Measurements from ENCODE around the gene TMEM254. TPM values are rescaled to one million over a fixed set of nuclear protein-coding genes. Genes with fewer than 3 reads are reported as not detected.

Gene TMEM254
- total RNA-seq, 1 donor from 2014 or later: 7.1 TPM

DNA sequence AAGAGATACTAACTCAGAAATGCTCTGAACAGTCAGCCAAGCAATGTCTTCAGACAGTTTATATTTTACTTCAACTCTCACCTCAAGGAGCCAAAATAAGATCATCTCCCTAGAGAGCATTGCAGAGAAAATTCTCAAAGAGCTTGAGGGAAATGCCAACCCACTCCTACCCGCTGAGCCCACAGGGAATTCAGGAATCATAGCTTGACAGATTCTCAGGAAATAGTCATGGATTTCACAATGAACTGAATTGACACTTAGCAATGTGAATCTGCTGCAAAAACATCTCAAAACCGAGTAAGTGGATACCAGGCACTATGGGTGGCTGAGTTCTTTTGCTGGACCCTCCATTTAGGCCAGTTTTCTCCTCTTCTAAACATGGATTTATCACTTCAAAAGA lies 44.3 kb downstream of the TMEM254 start:
- intact Hi-C loops (cut with DNase I): no loop called here
- no peak for DNase-seq (ENCODE audit: low spot score)

DNA sequence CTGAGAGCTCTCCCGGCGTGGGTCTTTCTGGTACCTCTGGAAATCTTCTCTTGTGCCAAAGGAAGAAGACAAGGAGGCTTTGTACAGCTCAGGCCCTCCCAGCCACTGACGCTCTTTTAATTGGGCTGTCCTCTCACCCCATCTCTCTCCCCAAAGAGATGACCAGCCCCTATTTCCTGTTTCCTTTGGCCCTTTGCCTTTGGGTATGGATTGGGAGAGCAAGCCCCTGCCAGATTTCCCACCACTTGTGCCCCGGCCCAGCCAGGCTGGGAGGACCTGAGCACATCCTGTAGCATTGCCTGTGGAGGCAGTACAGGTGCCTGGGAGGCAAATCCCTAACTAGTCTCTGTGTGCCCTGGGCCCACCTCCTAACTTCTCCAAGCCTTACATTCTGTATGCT lies 48.4 kb downstream of the TMEM254 start:
- peak; percentile 36 for DNase-seq (ENCODE audit: low spot score)
- intact Hi-C loops (cut with DNase I): no loop called here

DNA sequence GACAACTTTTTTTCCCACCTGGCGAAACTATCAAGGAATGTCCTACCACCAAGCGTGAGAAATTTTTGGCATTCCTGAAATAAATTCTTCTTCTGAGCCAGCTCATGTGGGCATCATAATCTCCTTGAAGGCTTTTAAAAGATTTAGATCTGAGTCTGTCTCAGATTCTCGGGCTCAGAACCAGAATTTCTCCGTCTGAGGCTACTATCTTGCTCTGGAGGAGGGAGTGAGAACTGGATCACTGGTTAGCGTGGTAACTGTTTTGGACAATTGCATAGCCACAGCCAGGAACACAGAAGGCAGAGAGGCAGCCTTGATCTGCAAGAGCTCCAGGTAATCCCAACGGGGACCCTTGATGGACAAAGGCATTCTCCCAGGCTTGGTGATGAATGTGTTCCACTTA lies 53.0 kb downstream of the TMEM254 start:
- DNase-seq (ENCODE audit: low spot score): peak; percentile 22
- intact Hi-C loops (cut with DNase I): loop anchor here (5.0 kb wide), 1 partner anchor 54 kb away; the partner anchor contains the start of gene TMEM254

DNA sequence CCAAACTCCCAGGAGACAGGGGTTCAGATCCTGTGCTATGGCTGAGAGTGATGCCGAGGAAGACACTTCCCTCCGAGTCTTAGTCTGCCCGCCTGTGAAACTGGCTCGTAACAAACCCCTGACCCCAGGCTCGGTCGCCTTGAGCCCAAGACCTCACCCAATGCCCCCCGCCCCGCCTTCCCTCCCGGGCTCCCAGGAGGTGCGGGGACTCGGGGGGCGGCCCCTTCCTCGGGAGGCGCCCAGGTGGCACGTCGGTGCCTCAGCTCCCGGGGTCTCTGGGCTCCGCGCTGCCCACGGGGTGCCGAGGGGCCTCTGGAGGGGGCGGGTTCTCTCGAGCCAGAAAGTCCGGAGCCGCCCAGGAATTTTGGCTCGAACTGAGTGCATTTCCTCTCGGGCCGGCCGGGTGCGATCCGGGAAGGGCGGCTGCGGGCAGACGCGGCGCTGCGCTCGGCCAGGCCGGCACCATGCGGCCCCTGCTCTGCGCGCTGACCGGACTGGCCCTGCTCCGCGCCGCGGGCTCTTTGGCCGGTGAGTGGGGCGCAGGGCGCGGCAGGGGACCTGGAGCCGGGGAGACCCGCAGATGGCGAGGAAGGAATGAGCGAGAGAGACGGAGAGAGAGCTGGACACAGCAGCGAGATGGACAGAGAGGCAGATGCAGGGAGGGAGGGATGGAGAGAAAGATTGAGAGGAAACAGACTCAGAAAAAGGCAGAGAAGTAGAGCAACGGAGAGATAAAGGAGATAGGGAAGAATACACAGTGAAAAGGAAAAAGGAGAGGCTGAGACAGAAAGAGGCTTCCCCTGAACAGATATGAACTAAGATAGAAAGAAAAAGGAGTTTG lies 54.1 kb downstream of the TMEM254 start, which contains the start of gene PLAC9:
Gene PLAC9, plus strand, starts transcription at position 432 of the 841 bp plus-strand sequence. Its CDS starts 33 bp downstream, at position 465.
- intact Hi-C loops (cut with DNase I): loop anchor here (5.0 kb wide), 1 partner anchor 55 kb away; the partner anchor contains the start of gene TMEM254
- peak; percentile 74 for DNase-seq (ENCODE audit: low spot score)

DNA sequence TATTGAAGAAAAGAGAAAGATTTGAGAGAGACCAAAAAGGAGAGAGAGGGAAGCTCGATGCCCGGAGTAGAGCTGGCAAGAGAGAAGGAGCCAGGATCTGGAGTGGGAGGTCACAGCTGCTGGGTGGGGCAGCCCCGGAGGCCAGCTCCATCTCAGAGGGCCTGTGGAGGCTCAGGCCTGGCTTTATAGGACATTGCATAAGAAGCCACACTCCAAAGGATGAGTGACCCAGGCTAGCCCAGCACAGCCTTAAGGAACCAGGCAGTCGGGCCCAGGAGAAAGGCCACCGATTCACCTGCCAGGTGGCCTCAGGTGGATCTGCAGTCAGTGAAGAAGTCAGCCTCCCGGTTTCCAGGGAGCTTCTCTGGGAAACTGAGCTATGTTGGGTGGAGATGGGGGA lies 54.7 kb downstream of the TMEM254 start:
- DNase-seq (ENCODE audit: low spot score): peak; percentile 64
- intact Hi-C loops (cut with DNase I): loop anchor here (5.0 kb wide), 1 partner anchor 56 kb away; the partner anchor contains the start of gene TMEM254

DNA sequence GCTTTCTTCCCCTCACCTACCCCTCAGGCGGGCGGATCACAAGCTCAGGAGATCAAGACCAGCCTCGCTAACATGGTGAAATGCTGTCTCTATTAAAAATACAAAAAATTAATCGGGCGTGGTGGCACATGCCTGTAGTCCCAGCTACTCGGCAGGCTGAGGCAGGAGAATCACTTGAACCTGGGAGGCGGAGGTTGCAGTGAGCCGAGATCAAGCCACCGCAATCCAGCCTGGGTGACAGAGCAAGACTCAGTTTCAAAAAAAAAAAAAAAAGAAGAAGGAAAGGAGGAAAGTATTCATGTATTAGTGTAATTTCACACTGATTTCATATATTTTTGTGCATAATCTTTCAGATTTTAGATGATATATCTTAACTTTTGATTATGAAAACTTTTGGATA lies 55.2 kb downstream of the TMEM254 start:
- DNase-seq (ENCODE audit: low spot score): peak; percentile 61
- intact Hi-C loops (cut with DNase I): loop anchor here (5.0 kb wide), 1 partner anchor 56 kb away; the partner anchor contains the start of gene TMEM254

DNA sequence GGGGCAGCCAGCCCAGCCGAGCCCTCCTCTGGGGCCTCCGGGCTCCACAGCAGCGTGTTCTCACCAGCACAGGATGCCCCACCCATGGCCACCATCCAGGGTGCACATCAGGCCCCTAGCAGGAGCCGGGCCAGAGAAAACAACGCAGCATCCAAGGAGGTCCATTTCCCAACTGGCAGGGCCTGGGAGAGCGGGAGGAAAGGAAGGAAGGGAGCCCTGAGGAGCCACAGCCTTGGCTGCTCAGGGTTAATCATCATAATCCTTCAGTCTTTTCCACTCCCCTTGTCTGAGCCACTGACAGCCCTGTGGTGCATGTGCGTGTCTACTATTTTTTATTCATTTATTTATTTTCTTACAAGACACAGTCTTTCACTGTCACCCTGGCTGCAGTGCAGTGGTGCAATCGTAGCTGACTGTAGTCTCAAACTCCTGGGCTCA lies 57.7 kb downstream of the TMEM254 start:
- intact Hi-C loops (cut with DNase I): no loop called here

DNA sequence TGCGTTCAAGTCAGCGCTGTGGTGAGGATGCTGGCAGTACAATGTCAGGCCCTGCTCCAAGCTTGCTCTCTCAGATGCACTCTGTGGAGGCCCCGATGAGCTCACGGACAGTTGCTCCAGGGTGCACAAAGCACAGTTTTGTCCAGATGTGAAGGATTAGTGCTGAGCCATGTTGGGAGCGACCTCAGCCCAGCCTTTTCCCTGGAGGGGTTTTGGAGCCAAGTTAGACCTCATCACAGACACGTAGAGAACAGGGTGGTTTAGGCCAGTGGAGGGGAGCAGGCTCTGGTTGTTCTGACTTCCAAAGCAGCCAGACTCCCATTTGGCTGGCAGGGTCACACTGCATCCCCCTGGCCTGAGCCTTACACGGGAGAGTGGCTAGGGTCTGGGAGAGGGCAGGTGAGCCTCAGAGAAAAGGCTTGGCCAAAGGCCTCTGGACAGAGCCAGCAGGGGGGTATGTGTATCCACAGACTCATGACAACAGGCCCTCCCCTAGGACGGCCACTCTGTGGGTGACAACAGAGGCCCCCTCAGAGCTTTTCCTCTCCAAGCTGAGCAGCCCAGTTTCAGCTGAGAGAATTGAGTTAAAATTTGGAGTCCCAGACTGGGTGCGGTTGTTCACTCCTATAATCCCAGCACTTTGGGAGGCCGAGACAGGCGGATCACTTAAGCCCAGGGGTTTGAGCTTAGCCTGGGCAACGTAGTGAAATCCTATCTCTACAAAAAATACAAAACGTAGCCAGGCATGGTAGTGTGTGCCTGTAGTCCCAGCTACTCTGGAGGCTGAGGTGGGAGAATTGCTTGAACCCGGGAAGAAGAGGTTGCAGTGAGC lies 58.8 kb downstream of the TMEM254 start:
- DNase-seq (ENCODE audit: low spot score): peak; percentile 70
- intact Hi-C loops (cut with DNase I): no loop called here

More for the DNA sequence above, 57.7 kb downstream of the TMEM254 start:
- DNase-seq (ENCODE audit: low spot score): peak; percentile 92

DNA sequence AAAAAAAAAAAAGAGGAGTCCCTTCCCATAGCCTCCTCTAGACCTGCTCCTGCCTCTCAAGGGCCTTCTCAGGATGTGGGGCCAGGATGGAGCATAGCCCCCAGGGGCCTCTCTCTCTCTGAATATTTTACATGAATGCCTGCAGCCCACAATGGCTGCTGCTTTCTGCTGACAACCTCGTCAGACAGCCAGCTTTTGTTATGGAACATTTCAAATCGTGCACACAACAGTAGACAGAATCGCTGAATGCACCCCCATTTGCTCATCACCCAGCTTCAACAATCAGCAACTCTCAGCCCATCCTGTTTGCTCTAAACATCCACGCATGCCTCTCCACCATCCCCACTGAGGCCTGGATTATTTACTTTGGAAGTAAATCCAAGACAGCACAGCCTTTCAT lies 59.5 kb downstream of the TMEM254 start:
- intact Hi-C loops (cut with DNase I): no loop called here
- DNase-seq (ENCODE audit: low spot score): peak; percentile 24

DNA sequence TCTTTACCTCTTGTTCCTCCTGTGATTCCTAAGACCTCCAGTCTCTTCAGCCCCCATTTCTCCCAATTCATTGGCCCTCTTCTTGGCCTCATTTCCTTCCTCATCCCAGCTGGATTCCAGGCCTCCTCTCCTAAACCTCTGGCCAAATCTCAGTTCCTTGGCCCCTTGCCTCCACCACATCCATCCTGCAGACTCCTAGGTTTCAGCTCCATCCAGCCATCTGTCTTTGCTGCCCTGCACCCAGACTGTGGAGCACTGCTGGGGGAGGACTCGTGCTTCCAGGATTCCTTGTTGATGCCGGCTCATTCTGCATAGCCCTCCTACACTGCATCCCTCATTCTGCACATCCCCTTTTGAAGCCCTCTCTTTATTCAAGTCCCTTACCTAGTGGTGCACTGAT lies 60.8 kb downstream of the TMEM254 start:
- DNase-seq (ENCODE audit: low spot score): peak; percentile 66
- intact Hi-C loops (cut with DNase I): no loop called here

DNA sequence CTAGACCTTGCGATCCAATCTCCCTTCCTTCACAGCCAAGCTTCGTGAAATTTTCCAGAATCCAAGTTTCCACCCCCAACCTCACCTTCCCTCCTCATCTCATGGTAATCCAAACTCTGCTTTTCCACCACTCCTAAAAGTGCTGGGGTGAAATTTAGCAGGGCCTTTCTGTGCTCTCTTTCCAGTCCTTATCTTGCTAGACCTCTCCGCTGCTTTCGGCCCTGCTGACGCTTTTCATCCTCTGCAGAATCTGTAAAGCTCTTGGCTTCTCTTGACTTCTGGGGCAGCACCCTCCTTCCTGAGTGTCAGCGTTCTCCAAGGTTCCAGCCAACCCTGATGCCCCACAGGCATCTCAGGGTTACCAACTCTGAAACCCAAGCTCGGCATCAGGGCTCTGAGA lies 61.8 kb downstream of the TMEM254 start:
- intact Hi-C loops (cut with DNase I): loop anchor here (5.0 kb wide), 1 partner anchor 83 kb away; no protein-coding TSS in a partner anchor

DNA sequence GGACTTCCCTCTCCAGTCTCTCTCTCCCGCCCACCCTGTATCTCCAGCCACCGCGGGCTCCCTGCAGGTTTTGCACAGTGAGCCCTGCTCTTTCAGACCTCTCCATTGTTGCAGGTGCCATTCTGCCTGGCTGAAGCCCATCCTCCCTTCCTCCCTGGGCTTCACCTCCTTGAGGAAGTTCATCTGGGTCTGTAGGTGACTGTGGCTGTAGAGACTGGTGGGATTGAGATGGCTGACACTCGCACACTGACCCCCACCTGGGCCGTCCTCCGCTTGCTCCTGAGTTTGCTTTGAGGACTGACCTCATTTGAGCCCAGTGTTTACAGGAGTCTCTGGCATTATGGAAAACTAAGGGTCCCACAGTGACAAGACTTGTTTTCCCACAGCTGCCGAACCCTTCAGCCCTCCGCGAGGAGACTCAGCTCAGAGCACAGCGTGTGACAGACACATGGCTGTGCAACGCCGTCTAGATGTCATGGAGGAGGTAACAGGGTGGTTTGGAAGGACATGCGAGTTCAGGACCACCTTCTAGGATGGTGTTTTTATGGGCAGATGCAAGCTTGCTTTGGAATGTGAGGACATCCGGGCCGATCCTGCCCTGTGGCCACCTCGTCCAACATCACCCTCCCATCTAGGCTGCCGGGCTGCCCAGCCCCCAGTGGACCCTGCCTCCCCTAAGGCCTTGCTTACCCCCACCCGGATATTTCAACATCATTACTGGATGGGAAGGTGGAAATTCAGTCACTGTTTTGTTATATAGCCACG lies 63.4 kb downstream of the TMEM254 start:
- peak; percentile 26 for DNase-seq (ENCODE audit: low spot score)
- intact Hi-C loops (cut with DNase I): loop anchor here (5.0 kb wide), 1 partner anchor 85 kb away; no protein-coding TSS in a partner anchor

More for the DNA sequence above, 61.8 kb downstream of the TMEM254 start:
- peak; percentile 26 for DNase-seq (ENCODE audit: low spot score)

Other genes with a start within 250 kb of the TMEM254 start
- gene SFTPD, start 129.6 kb upstream of the TMEM254 start, total RNA-seq: 0.54 TPM
- 30.4 TPM for gene PLAC9, start 54.1 kb downstream of the TMEM254 start, total RNA-seq
- gene ANXA11, start 126.9 kb downstream of the TMEM254 start, total RNA-seq: 406 TPM
- gene MAT1A, start 211.0 kb downstream of the TMEM254 start, total RNA-seq: 0.11 TPM